Smooth muscle cell of trachea (primary cell): ENCODE results near the gene PTCD1. TPM values are rescaled to one million over a fixed set of nuclear protein-coding genes. Genes with fewer than 3 reads are reported as not detected.

Experiments
- total RNA-seq: library from RNA; depleted of rRNA; stranded (reverse); fragments of >200 nt; gene quantifications from 2 replicates; pipeline ENCODE4 v1.2.1, GENCODE V29; 2014

Gene PTCD1, protein sequence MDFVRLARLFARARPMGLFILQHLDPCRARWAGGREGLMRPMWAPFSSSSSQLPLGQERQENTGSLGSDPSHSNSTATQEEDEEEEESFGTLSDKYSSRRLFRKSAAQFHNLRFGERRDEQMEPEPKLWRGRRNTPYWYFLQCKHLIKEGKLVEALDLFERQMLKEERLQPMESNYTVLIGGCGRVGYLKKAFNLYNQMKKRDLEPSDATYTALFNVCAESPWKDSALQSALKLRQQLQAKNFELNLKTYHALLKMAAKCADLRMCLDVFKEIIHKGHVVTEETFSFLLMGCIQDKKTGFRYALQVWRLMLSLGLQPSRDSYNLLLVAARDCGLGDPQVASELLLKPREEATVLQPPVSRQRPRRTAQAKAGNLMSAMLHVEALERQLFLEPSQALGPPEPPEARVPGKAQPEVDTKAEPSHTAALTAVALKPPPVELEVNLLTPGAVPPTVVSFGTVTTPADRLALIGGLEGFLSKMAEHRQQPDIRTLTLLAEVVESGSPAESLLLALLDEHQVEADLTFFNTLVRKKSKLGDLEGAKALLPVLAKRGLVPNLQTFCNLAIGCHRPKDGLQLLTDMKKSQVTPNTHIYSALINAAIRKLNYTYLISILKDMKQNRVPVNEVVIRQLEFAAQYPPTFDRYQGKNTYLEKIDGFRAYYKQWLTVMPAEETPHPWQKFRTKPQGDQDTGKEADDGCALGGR
- total RNA-seq, result 6.8 and 12.2 TPM in 2 replicates

DNA sequence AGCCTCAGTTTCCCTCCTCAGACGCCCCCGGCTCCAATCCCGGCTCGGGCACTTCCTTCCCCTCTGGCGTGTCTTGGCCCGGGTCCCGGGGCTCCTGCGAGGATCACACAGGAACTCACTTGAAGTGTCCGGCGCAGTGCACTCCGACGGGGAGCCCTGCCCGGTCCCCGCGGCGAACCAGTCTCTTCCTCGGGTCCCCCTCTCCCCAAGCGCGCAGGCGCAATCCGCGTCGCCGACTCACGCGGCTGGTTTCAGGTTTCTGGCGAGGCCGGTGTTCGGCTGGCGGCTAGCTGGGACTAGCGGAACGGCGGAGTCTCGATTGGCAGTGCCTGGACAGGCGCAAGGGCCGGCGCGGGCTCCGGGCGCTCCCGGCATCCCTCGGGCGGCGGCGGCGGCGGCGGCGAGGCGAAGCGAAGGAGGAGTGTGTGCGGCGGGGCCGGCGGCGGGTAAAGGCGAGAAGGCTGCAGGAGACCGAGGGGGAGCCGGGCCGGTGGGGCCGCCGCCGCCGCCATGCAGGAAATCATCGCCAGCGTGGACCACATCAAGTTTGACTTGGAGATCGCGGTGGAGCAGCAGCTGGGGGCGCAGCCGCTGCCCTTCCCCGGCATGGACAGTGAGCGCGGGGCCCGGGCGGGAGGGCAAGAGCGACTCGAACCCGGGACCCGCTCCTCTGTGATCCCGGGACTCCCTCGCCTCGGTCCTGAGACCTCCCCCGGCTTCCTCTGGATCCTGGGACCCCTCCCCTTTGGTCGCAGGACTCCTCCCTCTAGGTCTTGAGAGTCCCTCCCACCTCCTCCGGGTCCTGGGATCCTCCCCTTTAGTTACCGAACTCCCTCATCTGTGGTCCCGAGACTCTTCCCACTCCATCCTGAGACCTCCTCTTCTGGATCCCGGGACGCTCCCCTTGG lies at the start of gene PTCD1, which contains the start of gene CPSF4:
TSS of gene PTCD1 (minus strand) at position 226 of the 908 bp plus-strand sequence. CDS start 3,556 bp downstream, outside the sequence.
TSS of gene CPSF4 (plus strand) at position 371 of the 908 bp plus-strand sequence. CDS start at position 511, 140 bp downstream.

DNA sequence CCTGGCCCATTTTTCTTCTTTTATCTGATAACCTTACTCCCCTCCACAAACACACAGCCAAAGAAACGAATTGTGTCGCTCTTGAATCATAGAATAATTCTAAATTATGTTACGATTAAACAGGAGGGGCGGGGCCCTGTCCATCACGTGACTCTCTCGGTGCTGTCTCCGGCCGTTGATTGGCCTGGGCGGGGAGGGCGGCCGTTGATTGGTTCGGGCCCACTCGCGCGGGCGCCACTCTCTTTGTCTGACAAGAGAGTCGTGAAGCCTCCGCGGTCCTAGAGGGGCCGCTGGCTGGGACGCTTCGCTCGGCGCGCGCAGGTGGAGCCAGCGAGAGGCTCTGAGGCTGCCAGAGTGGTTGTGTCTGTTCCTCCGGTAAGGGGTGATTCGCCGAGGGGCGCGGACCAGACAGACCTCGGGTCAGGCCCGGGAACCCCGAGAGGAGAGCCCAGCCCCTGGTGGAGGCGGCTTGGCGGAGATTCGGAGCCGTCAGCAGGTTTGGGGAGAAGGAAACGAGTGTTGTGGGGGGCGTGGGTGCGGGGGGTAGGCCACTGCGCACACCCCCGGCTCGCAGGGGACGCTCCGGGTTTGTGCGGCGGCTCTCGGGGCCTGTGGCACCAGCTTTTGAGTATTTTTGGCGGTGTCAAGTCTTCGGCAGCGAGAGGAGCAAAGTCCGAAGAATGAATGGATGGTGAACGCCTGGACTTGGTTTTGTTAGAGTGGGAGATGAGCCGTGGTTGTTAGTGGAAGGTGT lies 34.1 kb upstream of the PTCD1 start, which contains the start of gene ZNF789:
TSS of gene ZNF789 (plus strand) at position 330 of the 754 bp plus-strand sequence. CDS start 3,567 bp downstream, outside the sequence.

GRCh38 chr7:99408379-99409191 lies 30.0 kb downstream of the PTCD1 start, which contains the start of the genes BUD31 and PDAP1:
BUD31 (plus strand) TSS chr7:99408969; CDS start chr7:99411093, 2,124 bp downstream.
PDAP1 (minus strand) TSS chr7:99408597; CDS start chr7:99408548, 49 bp downstream.

DNA sequence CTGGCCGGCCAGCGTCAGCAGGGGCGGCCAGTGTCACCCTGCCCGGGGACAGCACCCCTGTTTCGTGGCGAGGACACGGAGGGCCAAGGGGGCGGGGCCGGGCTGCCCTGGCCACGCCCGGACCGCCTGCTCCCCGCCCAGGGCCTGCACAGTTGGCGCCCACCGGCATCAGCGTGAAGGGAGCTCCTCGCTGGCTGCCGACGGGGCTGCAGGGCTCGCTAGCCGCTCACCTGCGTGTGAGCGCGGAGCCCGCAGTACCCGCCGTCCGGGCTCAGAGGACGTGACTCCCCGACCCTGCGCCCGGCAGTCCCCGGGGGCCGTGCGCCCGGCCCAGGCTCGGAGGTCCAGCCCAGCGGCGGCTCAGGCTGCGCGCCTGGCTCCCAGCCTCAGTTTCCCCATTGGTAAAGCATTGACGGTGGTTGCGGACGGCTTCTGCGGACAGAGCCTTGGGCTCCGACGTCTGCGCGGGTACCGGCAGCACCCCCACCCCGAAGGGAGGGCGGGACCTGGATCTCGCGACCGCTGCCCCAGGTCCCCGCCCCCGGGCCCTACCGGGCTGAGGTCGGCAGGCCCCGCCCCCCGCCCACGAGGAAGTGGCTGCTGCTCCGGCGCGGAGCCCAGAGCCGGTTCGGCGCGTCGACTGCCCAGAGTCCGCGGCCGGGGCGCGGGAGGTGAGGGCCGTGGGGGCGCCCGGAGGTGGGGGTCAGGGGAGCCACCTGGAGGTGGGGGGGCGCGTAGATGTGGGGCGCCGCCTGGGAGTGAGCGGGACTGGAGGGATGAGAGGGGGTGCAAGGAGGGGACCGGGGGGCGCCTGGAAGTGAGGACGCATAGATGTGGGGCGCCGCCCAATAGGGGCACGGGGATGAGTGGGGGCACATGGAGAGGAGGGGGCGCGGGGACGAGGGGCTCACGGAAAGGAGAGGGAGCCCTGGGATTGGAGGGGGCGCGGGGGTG lies 64.2 kb downstream of the PTCD1 start, which contains the start of gene ARPC1B:
TSS of gene ARPC1B (plus strand) at position 620 of the 954 bp plus-strand sequence. CDS start 10,985 bp downstream, outside the sequence.

Other genes with a start within 250 kb of the PTCD1 start
- not detected in 2 replicates for gene KPNA7, start 230.7 kb downstream of the PTCD1 start, total RNA-seq
- not detected in 2 replicates for gene MYH16, start 166.0 kb downstream of the PTCD1 start, total RNA-seq
- gene ARPC1A, start 112.9 kb downstream of the PTCD1 start, total RNA-seq, result 298 and 410 TPM in 2 replicates
- 567 and 592 TPM in 2 replicates for gene ARPC1B, start 64.1 kb downstream of the PTCD1 start, total RNA-seq
- 46.3 and 119 TPM in 2 replicates for gene PDAP1, start 30.2 kb downstream of the PTCD1 start, total RNA-seq
- gene BUD31, start 29.8 kb downstream of the PTCD1 start, total RNA-seq, result 79.9 and 101 TPM in 2 replicates
- gene CPSF4, start 145 bp upstream of the PTCD1 start, total RNA-seq, result 27.9 and 49.3 TPM in 2 replicates
- 320 and 523 TPM in 2 replicates for gene ATP5MF, start 27.4 kb upstream of the PTCD1 start, total RNA-seq
- gene ZNF789, start 34.1 kb upstream of the PTCD1 start, total RNA-seq, result 4.6 and 9.0 TPM in 2 replicates
- 25.8 and 30.0 TPM in 2 replicates for gene ZNF394, start 61.5 kb upstream of the PTCD1 start, total RNA-seq
- 12.2 and 12.4 TPM in 2 replicates for gene ZKSCAN5, start 65.9 kb upstream of the PTCD1 start, total RNA-seq
- gene FAM200A, start 113.3 kb upstream of the PTCD1 start, total RNA-seq, result 10.8 and 11.3 TPM in 2 replicates
- gene ZNF655, start 119.8 kb upstream of the PTCD1 start, total RNA-seq, result 69.0 and 79.3 TPM in 2 replicates
- 0.29 and 0.50 TPM in 2 replicates for gene TMEM225B, start 159.5 kb upstream of the PTCD1 start, total RNA-seq
- gene ZSCAN25, start 178.1 kb upstream of the PTCD1 start, total RNA-seq, result 10.3 and 10.8 TPM in 2 replicates
- 0.17 and 0.44 TPM in 2 replicates for gene CYP3A5, start 241.2 kb upstream of the PTCD1 start, total RNA-seq